NOMO-1 treated with dmso at 0.1 percent for 144 hours (cell line): Measurements from ENCODE around the gene TFEB.
"Not testable (repeated sequence)": the region's sequence is repeated elsewhere in the genome, so short reads cannot be mapped to it uniquely, and the experiment has no call there.

ENCODE experiments used
- DNase-seq: peaks from one replicate; lab custom pipeline; 2025; ENCODE audit not compliant: unreplicated experiment; lab: John Stamatoyannopoulos, UW

Gene TFEB

DNA sequence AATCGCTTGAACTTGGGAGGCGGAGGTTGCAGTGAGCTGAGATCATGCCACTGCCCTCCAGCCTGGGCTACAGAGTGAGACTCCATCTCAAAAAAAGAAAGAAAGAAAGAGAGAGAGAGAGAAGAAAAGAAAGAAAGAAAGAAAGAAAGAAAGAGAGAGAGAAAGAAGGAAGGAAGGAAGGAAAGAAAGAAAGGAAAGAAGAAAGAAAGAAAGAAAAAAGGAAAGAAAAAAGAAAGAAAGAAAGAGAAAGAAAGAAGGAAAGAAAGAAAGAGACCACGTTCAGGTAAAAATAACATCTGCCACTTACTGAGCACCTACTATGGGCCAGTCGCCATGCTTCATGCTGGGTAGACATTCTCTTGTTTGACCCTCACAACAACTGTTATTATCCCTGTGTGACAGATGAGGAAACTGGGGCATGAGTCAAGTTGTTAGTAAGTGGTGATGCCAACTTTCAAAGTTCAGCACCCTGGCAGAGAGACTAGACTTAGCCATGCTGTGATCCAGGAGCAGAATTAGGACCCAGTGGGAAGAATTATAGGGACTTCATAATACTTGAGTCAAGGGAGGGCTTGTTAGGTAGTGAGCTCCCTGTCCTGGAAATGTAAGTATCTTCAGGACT, 30.7 kb upstream of the TFEB start:
- not testable (repeated sequence) for DNase-seq

DNA sequence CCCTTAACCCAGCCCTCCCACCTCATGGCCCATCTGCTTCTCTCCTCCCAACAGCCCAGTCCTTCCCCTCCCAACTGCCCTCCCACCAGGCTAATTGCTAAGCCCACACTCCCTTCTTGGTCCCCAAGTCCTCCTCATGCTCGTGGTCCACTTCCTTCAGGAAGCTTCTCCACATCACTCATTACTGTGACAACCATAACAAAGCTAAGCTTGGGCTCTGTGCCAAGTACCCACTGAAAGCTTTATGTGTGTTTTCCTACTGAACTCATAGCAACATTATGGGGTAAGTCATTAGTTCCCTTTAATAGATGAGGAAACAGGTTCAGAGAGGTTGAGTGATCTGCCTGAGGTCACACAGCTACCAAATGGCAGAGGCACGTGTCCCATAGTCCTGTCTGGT, 28.1 kb upstream of the TFEB start:
- DNase-seq, result no peak

DNA sequence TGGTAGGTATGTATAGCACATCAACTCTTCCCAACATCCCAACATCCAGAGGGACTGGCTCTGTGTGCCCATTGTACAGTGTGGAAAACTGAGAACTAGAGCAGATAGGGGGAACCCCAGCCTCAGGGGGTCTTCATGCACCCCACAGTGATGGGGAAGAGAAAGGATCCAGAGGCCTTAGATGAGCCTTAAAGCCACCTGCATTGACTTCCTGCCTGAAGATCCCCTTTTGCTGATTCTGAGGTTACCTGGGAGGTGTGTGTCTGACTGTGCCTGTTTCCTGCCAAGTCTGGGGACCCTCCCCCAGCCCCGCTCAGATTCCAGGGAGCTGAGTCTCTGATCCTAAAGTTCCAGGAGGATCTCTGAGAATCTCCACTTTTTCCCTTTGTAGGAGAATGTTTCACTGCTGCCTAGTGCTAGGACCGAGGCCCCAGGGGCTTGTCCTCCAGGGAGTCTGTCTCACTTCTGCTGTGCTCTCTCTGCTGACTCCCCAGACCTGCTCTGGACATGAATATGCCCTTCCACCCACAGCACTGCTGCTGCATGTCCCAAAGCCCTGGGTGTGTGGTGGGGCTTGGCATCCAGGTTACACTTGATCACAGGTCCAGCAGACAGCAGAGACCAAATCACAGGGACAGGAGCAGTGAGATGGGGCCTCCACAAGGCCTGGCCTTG, 24.6 kb upstream of the TFEB start:
- DNase-seq, result no peak

DNA sequence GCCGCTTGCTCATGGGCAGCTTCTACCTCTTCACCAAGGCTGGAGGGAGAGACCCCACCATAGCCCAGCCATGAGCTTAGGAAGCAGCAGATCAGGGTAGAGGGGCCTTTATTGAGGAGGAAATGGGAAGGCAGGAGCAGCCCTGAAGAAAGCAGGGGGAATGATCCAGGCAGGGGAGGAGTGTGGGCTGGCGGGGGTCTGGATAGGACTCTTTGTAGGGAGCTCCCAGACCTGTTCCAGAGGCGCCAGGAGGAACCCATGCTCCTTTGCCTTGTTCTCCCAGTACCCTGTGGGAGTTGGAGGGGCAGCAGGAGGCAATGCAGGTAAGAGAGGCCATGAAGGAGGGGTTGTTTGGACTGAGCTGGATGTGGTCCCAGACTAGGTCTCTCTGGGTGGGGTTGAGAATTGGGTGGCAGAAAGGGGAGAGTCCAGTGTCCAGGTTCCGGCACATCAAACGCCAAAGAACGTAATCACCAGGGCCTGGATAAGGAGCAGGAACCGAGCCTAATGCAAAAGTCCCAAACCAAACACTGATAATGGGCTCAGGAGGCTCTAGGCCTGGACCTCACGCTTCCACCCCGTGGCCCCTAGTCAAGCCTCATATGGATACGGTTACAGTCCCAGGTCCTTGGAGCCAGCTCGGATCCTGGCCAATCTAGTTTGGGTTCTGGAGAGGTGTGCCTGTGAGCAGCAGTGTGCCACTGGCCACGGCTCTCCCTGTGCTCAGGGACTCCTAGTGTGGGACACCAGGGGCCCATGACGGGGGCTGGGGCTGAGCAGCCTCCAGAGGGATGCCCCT, 23.9 kb upstream of the TFEB start:
- no peak for DNase-seq

DNA sequence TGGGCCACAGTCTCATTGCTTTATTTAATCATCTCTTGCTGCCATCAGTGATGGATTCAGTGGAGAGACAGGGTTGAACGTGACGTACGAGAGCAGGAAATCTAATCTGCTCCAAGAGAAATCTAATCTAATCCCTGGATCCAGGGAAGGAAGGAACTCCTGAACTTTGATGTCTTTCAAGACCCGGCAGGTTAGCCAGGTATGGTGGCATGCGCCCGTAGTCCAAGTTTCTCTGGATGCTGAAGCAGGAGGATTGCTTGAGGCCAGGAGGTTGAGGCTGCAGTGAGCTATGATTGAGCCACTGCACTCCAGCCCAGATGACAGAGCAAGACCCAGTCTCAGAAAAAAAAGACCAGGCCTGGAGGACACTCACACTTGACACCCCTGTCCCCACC, 23.2 kb upstream of the TFEB start:
- no peak for DNase-seq

DNA sequence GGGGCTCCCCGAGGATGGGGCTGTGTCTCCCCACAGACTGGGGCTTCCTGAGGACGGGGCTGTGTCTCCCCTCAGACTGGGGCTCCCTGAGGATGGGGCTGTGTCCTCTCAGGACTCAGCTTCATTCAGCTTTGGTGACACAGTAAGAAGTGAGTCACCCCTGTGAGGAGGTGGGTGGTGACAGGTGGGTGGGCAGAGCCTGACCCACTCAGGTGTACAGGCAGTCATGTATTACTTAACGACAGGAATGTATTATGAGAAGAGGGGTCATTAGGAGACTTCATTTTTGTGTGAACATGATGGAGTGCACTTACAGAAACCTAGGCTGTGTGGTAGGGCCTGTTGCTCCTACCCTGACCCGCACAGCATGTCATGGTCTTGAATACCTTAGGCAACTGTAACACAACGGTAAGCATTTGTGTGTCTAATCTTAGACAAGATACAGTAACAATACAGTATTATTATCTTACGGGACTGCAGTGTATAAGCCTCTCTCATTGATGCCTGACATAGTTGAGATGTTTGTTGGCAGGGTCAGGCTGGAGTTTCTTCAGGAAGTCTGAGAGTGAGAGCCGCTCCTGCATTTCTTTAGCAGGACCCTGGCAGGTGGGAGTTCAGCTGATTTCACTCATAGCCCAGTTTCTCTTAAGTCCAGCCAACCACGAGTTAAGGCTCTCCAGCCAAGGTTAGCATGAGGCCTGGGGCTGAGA, 22.7 kb upstream of the TFEB start:
- no peak for DNase-seq

DNA sequence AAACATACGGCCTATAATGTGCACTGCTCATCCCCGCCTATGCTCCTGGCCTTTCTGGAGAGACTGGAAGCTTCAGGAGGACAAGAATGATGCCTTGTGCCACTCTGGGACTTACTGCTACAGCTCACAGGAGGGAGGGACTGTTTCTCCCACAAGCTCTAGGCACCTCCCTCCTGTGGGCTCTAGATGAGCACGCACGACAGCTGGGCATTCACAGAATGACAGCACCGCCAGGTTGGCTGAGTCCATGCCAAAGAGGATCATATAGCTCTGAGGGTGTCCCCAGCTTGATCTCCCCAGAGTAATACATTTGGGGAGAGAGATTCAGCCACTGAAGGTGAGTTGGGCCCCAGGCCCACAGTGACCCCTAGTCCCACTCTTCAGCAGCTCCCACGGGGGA, 21.9 kb upstream of the TFEB start:
- DNase-seq, result no peak

DNA sequence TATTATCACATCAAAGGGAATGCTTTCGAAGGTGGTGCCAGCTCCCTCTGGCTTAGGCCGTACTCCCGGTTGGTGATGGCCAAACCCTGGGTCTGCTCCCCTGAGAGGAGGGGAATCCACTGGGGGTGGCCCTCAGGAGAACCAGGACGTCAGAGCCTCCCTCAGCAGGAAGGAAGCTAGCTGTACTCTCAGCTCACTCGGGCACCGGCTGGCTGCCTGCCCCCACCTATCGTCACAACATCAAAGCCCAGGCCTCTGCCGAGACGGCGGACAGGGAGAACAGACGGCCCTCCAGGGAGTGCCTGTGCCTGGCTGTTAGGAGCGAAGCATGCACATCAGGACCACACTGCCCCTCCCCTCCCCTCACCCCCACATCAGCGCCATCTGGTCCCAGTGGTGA, 20.9 kb upstream of the TFEB start:
- DNase-seq, result no peak

DNA sequence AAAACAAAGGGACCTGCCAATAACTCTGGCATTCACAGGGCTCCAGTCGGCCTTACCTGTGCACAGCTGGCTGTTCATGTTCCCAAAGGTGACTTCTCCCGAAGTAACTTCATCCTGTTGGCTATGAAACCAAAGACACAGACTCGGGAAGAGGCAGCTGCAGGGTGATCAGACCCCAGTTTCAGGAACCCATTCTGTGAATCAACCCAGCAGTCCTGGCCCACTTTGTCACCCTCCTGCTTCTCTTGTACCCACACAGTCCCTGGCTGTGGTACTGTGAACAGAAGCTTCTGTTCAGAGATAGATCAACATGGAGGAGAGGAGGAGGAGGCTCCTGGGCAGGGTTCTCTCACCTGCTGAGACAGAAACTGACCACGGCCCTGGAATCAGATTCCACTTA, 20.5 kb upstream of the TFEB start:
- DNase-seq, result no peak

DNA sequence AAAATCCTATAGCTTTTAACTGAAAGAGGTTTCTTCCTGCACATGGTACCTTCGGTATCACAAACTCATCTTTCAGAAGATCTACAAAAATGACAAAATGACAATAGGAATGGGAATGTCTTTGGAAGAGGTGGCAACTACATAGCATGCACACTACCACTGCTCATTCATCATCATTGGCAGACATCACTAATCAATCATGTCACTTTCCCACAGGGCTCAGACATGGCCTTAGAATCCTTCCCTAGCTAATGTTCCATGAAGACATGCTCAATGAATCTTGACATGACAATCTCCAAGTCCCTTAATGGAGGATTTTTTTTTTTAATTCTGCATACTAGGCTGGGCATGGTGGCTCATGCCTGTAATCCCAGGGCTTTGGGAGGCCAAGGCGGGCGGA, 15.0 kb upstream of the TFEB start:
- no peak for DNase-seq

DNA sequence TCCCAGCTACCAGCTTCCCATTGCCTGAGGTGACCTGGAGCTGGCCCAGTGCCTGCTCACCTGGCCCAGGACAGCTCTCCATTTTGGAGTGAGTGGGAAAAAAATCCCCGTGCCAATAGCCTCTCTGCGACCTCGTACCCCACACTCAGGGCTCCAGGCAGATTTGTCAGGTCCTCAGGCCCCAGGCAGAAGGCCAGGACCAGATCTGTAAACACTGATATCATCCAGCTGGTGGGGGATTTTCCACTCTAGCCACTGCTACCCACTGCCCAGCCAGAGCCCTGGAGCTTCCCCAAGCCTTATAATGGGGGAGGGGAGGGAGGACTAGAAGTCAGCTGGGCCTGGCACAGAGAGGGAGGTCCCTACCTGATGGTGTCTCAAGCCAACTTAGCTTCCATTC, 13.1 kb upstream of the TFEB start:
- no peak for DNase-seq

DNA sequence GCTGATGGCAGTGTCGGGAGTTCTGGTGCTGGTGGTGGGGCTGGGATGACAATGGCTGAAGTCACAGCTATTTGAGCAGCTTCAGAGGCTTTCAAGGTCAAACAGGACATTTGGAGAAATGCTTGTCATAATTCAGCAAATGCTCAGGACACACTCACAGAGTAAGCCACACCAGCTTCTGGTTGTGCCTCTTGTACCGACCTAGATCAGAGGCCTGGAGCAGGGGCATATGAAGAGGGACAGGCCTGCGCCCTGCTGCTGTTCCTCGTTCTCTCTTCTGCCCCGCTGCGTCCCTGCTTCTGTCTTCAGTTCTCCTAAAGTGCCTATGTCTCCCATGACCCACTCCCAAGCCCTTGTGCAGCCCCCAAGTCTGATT, 12.7 kb upstream of the TFEB start:
- DNase-seq, result no peak

DNA sequence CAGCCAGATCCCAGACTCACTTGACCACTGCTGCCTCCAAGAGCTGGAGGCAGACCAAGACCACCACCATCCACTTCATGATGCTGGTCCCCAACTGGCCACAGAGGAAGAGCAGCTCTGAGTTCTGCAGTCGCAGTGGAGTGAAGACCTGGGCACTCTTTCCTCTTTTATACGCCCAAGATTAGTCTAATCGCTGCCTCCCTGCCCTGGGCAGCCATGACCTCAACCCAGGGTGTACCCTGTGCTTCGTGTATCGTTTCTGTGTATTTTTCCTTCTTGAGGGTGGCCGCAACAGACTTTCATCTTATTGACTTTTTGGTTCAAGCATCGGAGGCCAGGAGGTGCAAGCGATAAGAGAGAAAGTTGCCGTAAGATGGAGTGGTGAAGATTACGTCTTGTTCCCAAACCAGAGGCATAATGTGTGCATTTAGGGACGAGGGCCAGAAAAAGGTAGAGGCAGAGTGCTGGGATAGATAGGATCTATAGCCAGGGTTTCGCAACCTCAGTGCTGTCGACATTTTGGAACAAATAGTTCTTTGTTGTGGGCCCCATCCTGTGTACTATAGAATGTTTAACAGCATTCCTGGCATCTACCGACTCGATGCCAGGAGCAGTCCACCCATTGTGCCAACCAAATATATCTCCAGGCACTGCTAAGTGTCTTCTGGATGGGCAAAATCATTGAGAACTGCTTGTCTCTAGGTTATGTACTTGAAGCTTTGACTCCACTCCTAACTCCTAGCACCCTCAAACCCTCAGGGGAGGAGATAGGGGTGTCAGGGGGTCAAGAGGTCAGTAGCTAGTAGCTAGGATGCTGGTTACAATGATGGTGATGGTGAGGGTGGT, 12.1 kb upstream of the TFEB start, which contains the start of gene PGC:
Gene PGC, minus strand, starts transcription at position 142 of the 846 bp plus-strand sequence. Its CDS starts 63 bp downstream, at position 79.
- no peak for DNase-seq

DNA sequence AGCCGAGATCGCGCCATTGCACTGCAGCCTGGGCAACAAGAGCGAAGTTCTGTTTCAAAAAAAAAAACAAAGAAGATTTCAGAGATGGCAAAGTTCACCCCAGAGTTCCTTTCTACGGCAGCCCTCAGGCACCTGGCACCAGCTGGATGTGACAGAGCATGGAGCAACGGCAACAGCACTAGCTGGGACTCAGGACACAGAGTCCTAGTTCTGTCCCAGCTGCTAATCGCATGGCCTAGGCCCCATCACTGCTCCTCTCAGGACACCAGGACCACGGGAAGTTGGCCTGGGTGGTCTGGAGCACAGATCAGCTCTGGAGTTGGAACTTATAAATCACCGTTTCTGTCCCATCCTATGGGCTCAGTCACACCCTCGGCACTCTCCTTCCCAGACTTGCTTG, 10.7 kb upstream of the TFEB start:
- DNase-seq, result no peak

DNA sequence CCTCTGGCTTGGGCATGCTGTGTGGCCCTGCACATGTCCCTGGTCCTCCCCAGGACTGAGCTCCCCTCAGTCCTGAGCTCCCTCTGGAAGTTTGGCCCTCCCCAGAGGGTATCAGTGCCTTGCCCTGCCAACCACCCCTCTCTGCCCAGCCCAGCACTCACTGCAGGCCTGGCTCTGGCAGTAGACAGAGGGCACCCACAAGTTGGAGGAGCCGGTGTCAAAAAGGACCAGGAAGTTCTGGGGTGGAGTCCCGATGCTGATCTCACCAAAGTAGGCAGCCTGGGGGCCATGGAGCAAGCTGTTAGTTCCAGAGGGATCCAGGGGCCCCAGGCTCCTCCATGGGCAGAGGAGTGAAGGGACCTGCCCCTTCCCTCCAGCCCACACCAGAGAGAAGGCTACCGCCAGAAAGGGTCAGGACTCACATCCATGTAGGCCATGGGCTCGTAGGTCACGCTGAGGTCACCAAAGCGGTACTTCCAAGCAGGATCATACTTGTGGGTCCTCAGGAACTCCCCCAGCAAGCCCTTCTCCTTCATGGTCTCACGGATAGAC, 8.9 kb upstream of the TFEB start:
- no peak for DNase-seq

DNA sequence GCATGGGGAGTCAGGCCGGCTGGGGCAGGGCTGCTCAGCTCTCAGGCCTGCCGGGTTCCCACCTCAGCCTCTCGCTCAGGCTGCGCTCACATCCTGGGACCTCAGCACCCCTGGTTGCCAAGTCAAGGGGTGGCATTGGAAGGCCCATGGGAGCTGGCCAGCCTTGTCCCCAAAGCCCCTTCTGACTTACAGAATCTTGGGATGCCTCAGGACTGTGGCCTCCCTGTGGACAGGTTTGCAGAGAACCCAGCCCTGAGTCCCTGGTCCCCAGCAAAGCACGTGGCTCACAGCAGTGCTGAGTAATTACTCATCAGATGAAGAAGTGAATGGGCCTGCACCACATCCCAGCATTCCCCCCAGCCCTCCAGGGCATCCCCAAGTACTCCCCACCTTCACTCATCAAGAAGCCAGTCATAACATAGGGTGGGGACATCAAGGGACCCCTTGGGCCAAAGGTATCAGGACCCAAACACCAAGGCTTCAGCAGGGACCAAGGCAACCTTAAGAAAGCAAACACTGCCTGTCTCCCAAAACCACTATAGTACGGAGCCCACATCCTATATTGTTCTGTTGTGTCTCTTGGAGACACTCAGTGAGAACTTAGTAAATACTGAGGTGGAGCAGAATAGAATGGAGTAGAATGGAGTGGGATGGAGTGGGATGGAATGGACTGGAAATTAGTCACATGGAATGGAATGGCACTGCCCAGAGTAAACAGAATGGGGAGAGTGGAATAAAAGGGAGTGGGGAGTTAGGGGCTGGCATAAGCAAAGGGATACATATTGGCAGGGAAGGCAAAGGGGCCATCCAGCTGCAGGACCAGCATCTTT, 8.2 kb upstream of the TFEB start:
- no peak for DNase-seq

DNA sequence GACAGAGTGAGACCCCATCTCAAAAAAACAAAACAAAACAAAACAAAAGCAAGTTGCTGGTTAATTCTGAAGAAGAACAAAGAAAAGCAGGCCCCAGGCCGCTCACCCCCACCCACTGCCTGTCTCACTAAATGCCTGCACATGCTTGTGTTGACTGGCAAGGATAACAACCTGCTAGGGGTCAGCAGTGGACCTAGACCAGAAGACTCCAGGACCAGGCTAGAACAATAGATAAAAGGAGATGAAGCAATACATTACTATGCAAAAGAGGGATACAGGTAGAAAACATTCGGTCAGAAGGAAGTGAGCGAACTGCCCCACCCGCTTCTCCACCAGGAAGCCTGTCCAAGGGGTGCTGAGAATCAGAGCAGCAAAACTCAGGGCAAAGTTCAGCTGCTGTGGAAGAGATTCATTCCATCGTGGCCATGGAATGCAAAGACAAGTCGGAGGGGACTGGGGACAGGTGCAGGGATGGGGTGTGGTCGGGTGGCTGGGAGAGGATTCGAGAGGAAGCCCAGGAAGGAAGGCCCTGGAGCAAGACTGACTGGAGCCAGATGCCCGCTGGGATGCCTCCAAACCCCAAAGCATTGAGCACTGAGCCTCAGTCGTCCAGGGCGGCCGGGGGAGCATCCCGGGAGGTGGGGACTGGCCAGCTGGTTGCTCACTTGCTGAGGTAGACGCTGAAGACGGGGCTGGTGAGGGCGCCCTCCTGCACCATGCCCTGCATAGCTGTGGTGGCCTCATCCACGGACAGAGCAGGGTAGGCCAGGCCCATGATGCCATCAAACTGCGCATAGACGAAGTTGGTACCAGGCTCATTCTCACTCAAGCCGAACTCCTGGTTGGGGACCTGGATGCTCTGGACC, 6.5 kb upstream of the TFEB start:
- no peak for DNase-seq

DNA sequence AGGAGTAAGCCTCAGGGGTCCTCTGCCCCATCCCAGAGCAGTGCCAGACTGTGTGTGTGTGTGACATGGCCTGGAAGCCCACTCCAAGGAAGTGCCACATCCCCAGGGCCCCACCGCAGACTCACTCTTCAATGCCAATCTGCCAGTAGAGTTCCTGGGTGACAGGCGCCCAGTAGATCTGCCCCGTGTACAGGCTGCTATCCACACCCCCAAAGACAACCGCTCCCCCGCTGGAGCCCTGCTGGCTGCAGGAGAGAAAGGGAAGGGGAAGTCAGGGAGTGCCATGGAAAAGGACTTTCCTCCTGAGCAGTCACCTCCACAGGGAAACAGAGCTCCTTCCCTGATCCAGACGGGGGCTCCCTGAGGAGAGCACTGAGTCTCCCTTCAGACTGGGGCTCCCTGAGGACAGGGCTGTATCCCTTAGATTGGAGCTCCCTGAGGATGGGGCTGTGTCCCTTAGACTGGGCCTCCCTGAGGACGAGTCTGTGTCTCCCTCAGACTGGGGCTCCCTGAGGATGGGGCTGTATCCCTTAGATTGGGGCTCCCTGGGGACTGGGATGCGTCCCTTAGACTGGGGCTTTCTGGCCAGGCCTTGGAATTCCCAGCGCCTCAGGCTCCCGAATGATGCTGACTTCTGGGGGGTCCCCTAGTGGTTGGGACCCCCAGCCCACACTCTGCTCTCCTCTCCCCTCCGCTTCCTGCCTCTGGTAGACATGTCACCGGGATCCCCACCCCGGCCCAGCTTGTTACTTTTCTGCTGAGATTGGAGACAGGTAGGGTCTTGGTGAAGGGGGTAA, 5.2 kb upstream of the TFEB start:
- DNase-seq, result no peak
